Osteocyte (in vitro differentiated cells): ENCODE measurements around the gene CFAP53. TPM values are rescaled to one million over a fixed set of nuclear protein-coding genes. Genes with fewer than 3 reads are reported as not detected.

ENCODE experiments used
- DNase-seq: peaks from one replicate; pipeline ENCODE4 v3.0.0; 2021; ENCODE audit warnings: mixed read lengths; ENCODE audit not compliant: unreplicated experiment; ENCODE audit errors: extremely low spot score
- H3K27ac Mint-ChIP-seq: one replicate; pipeline ENCODE4 v1.8.0; 2021; ENCODE audit warnings: mild to moderate bottlenecking, mixed read lengths; ENCODE audit not compliant: unreplicated experiment
- H3K27me3 Mint-ChIP-seq: one replicate; pipeline ENCODE4 v1.8.0; 2021; ENCODE audit warnings: mixed read lengths; ENCODE audit not compliant: unreplicated experiment
- H3K36me3 Mint-ChIP-seq: one replicate; pipeline ENCODE4 v1.8.0; 2021; ENCODE audit warnings: mixed read lengths; ENCODE audit not compliant: unreplicated experiment
- H3K4me1 Mint-ChIP-seq: one replicate; pipeline ENCODE4 v1.8.0; 2021; ENCODE audit warnings: mixed read lengths; ENCODE audit not compliant: unreplicated experiment
- H3K4me3 Mint-ChIP-seq: one replicate; pipeline ENCODE4 v1.8.0; 2021; ENCODE audit warnings: mild to moderate bottlenecking, moderate library complexity, mixed read lengths; ENCODE audit not compliant: unreplicated experiment
- H3K9me3 Mint-ChIP-seq: one replicate; pipeline ENCODE4 v1.8.0; 2021; ENCODE audit warnings: mixed read lengths; ENCODE audit not compliant: unreplicated experiment
- CTCF ChIP-seq: fragments of 200-600 bp; sonication (generic); IDR thresholded peaks from 2 replicates; pipeline ENCODE4 v1.5.0; 2021; ENCODE audit warnings: antibody characterized with exemption, mild to moderate bottlenecking, moderate library complexity
- total RNA-seq: library from RNA; stranded (reverse); gene quantifications from 2 replicates; pipeline ENCODE4 v1.2.1, GENCODE V29; 2021

Gene CFAP53
- total RNA-seq, 1 donor from 2014 or later = 0.78 TPM

GRCh38 chr18:50188652-50189051 lies 77.6 kb downstream of the CFAP53 start:
- TF ChIP-seq CTCF = no peak
- Mint-ChIP-seq H3K27me3 (peaks cover 51% of the 10 kb centered on the region), H3K4me3 (no peak overlapping the region), H3K4me1 (peaks cover under 1% of the 10 kb centered on the region), H3K27ac (no peak overlapping the region), H3K9me3 (no peaks in the 10 kb centered on the region), H3K36me3 (no peaks in the 10 kb centered on the region)
- DNase-seq = no peak

GRCh38 chr18:50187659-50188058 lies 78.6 kb downstream of the CFAP53 start:
- no peaks in the 10 kb centered on the region for H3K9me3 Mint-ChIP-seq
- H3K4me1 Mint-ChIP-seq = no peaks in the 10 kb centered on the region
- TF ChIP-seq CTCF = no peak
- no peak for DNase-seq
- no peak overlapping the region for H3K27ac Mint-ChIP-seq
- H3K27me3 Mint-ChIP-seq = peaks cover 41% of the 10 kb centered on the region
- H3K36me3 Mint-ChIP-seq = no peaks in the 10 kb centered on the region
- H3K4me3 Mint-ChIP-seq = no peak overlapping the region

GRCh38 chr18:50186385-50186784 lies 79.9 kb downstream of the CFAP53 start:
- no peak for DNase-seq
- Mint-ChIP-seq H3K4me1 (no peaks in the 10 kb centered on the region), H3K27ac (no peak overlapping the region), H3K9me3 (no peaks in the 10 kb centered on the region), H3K4me3 (no peak overlapping the region), H3K27me3 (peaks cover 31% of the 10 kb centered on the region), H3K36me3 (no peaks in the 10 kb centered on the region)
- TF ChIP-seq CTCF = no peak

- Mint-ChIP-seq H3K9me3 (no peaks in the 10 kb centered on the region), H3K27me3 (peaks cover 9% of the 10 kb centered on the region), H3K36me3 (no peaks in the 10 kb centered on the region), H3K4me1 (no peaks in the 10 kb centered on the region), H3K27ac (no peak overlapping the region), H3K4me3 (no peak overlapping the region)
- DNase-seq = no peak
- TF ChIP-seq CTCF = no peak
Observed at GRCh38 chr18:50183556-50183955, 82.7 kb downstream of the CFAP53 start.

- Mint-ChIP-seq H3K27me3 (peaks cover 15% of the 10 kb centered on the region), H3K9me3 (no peaks in the 10 kb centered on the region), H3K27ac (no peak overlapping the region), H3K36me3 (no peaks in the 10 kb centered on the region), H3K4me1 (no peaks in the 10 kb centered on the region), H3K4me3 (no peak overlapping the region)
- no peak for TF ChIP-seq CTCF
- no peak for DNase-seq
Observed at GRCh38 chr18:50182511-50182910, 83.8 kb downstream of the CFAP53 start.
